ENCODE measurements around the gene TP53RK.

GRCh38 chr20:46642969-46643343, 46.3 kb downstream of the TP53RK start:
- TF ChIP-seq CTCF (conservative IDR thresholded peaks at IDR 0.05; ENCODE audit: low read length) (no peak), EZH2phosphoT487 (IDR thresholded peaks at IDR 0.05; ENCODE audit: borderline replicate concordance) (no peak)
